ENCODE measurements around the gene CALHM3.

GRCh38 chr10:103473261-103473671 is 5.8 kb downstream of the CALHM3 start:
- TF ChIP-seq CTCF (IDR thresholded peaks at IDR 0.05) (no peak), POLR2A (IDR thresholded peaks at IDR 0.05) (no peak)
